GM12878 (cell line): Measurements from ENCODE around the gene TXNDC5. TPM values are rescaled to one million over a fixed set of nuclear protein-coding genes. Genes with fewer than 3 reads are reported as not detected.

Experiments
- ATAC-seq: fragments of 200-7000 bp; cut with Tn5 transposase; 3 replicates; pipeline ENCODE4 v1.9.1; 2020; ENCODE audit warnings: mild to moderate bottlenecking, moderate library complexity
- BruUV-seq: library from RNA; stranded (reverse); fragments of 400-500 nt; replicated peaks from 2 replicates; lab custom pipeline; 2021; lab: Mats Ljungman, UMichigan
- CTCF ChIA-PET: fragments of 300-600 bp; sonication (Branson Sonifier 250); formaldehyde crosslinking; extraction: SDS; loops from one replicate; lab custom pipeline; 2021; ENCODE audit warnings: inconsistent platforms; lab: Yijun Ruan, JAX
- POLR2A ChIA-PET: fragments of 350-600 bp; formaldehyde crosslinking; extraction: SDS; loops from one replicate; lab custom pipeline; 2021; ENCODE audit warnings: inconsistent platforms; lab: Charles Lee
- RAD21 ChIA-PET: fragments of 300-600 bp; sonication (Branson Sonifier 250); formaldehyde crosslinking; loops from one replicate; lab custom pipeline; 2023; ENCODE audit warnings: antibody characterized with exemption; ENCODE audit not compliant: unreplicated experiment; lab: Charles Lee
- SMC1A ChIA-PET: fragments of 300-600 bp; sonication (Branson Sonifier 250); formaldehyde crosslinking; loops from one replicate; lab custom pipeline; 2023; ENCODE audit not compliant: unreplicated experiment, uncharacterized antibody; lab: Charles Lee
- DNase-seq: peaks from one replicate; pipeline ENCODE4 v3.0.0-alpha.2; 2011; ENCODE audit warnings: low read depth, low spot score
- FAIRE-seq: peaks from 3 replicates; lab custom pipeline; 2011; peaks lifted over from hg19 to GRCh38; lab: Jason Lieb, UNC
- H2AFZ ChIP-seq: 2 replicates; pipeline ENCODE4 v1.6.0; 2011; ENCODE audit warnings: low read depth, low read length, control low read depth; ENCODE audit not compliant: control insufficient read depth
- H3K27ac ChIP-seq: 2 replicates; pipeline ENCODE4 v1.5.1; 2011; ENCODE audit warnings: control low read depth; ENCODE audit not compliant: control insufficient read depth, insufficient read depth
- H3K27me3 ChIP-seq, 2 experiments: replicated peaks in 1 of 2; 2 replicates each; pipeline versions ENCODE4 v1.6.0 to v1.6.1; 2011; ENCODE audit warnings: low read length in 1 of 2; ENCODE audit not compliant: control insufficient read depth in 2 of 2, insufficient read depth in 2 of 2
- H3K36me3 ChIP-seq, 2 experiments: 2 replicates each; pipeline ENCODE4 v1.5.1; 2011; ENCODE audit warnings: low read length in 1 of 2; ENCODE audit not compliant: control insufficient read depth in 2 of 2, insufficient read depth in 2 of 2
- H3K4me1 ChIP-seq: 2 replicates; pipeline ENCODE4 v1.6.1; 2011; ENCODE audit warnings: mild to moderate bottlenecking, low read length, moderate library complexity, mixed read lengths; ENCODE audit not compliant: control insufficient read depth, insufficient read depth
- H3K4me2 ChIP-seq: 2 replicates; pipeline ENCODE4 v1.6.0; 2011; ENCODE audit warnings: control low read depth; ENCODE audit not compliant: control insufficient read depth, insufficient read depth
- H3K4me3 ChIP-seq: fragments of 200-600 bp; sonication (generic); 2 replicates; pipeline ENCODE4 v1.5.1; 2016
- H3K79me2 ChIP-seq: 2 replicates; pipeline ENCODE4 v1.6.0; 2011; ENCODE audit warnings: low read length; ENCODE audit not compliant: control insufficient read depth, insufficient read depth
- H3K9ac ChIP-seq: 2 replicates; pipeline ENCODE4 v1.8.0; 2011; ENCODE audit warnings: low read length, control low read depth, mixed read lengths; ENCODE audit not compliant: control insufficient read depth, insufficient read depth
- H3K9me3 ChIP-seq: replicated peaks from 3 replicates; pipeline ENCODE4 v1.5.1; 2011; ENCODE audit warnings: mild to moderate bottlenecking, low read length; ENCODE audit not compliant: control insufficient read depth, insufficient read depth
- H4K20me1 ChIP-seq: 2 replicates; pipeline ENCODE4 v1.6.0; 2011; ENCODE audit not compliant: control insufficient read depth, insufficient read depth
- ASH2L ChIP-seq: fragments of 300-600, 200-600 bp; sonication (generic); IDR thresholded peaks from 2 replicates; pipeline ENCODE4 v1.6.1; 2017; ENCODE audit warnings: low read depth, mild to moderate bottlenecking, borderline replicate concordance
- ATF7 ChIP-seq: fragments of 450-650 bp; IDR thresholded peaks from 2 replicates; pipeline ENCODE4 v1.6.1; 2016; ENCODE audit warnings: low read depth, mild to moderate bottlenecking
- IKZF1 ChIP-seq: fragments of 450-650 bp; conservative IDR thresholded peaks from 2 replicates; pipeline ENCODE4 v1.6.1; 2017; ENCODE audit warnings: antibody characterized with exemption, mild to moderate bottlenecking
- KDM1A ChIP-seq: fragments of 200-600 bp; sonication (generic); IDR thresholded peaks from 2 replicates; pipeline ENCODE4 v1.6.1; 2016; ENCODE audit warnings: borderline replicate concordance
- KLF5 ChIP-seq: fragments of 450-650 bp; IDR thresholded peaks from 2 replicates; pipeline ENCODE4 v1.6.1; 2014; ENCODE audit warnings: mild to moderate bottlenecking; ENCODE audit not compliant: partially characterized antibody
- MTA3 ChIP-seq: IDR thresholded peaks from 2 replicates; pipeline ENCODE4 v1.6.1; 2012; ENCODE audit warnings: low read length, inconsistent platforms, borderline replicate concordance
- PBX3 ChIP-seq: IDR thresholded peaks from 2 replicates; pipeline ENCODE4 v1.6.1; 2011; ENCODE audit warnings: mild to moderate bottlenecking, low read depth, low read length, moderate library complexity; ENCODE audit not compliant: insufficient replicate concordance
- RAD21 ChIP-seq: IDR thresholded peaks from 2 replicates; pipeline ENCODE4 v1.6.1; 2011; ENCODE audit warnings: mild to moderate bottlenecking, low read depth, low read length, moderate library complexity; ENCODE audit not compliant: insufficient read depth
- RAD51 ChIP-seq: fragments of 450-650 bp; IDR thresholded peaks from 2 replicates; pipeline ENCODE4 v1.6.1; 2016; ENCODE audit warnings: moderate library complexity, mild to moderate bottlenecking, inconsistent platforms
- RCOR1 ChIP-seq: conservative IDR thresholded peaks from 2 replicates; pipeline ENCODE4 v1.6.1; 2012; ENCODE audit warnings: low read depth, low read length, improper control_type of control experiment
- TBL1XR1 ChIP-seq: IDR thresholded peaks from 2 replicates; pipeline ENCODE4 v1.6.1; 2012; ENCODE audit warnings: low read depth, low read length, improper control_type of control experiment
- TCF3 ChIP-seq: IDR thresholded peaks from 2 replicates; pipeline ENCODE4 v1.6.1; 2012; ENCODE audit warnings: low read depth, mild to moderate bottlenecking, low read length, borderline replicate concordance; ENCODE audit not compliant: insufficient read depth
- WGBS: methylation state at CpG from one replicate; pipeline ENCODE4 v1.1.6; 2016; ENCODE audit warnings: low lambda C conversion rate; ENCODE audit not compliant: insufficient replicate concordance, insufficient coverage; ENCODE audit errors: missing lambda C conversion rate; 5-methylcytosine and 5-hydroxymethylcytosine counted together
- in situ Hi-C: fragments of 300-500 bp; cut with MboI; formaldehyde crosslinking; loops from 9 replicates; pipeline ENCODE4 v1.14.3; 2018; ENCODE audit warnings: mixed read lengths
- intact Hi-C: fragments of 100-400 bp; cut with micrococcal nuclease; formaldehyde crosslinking; loops from one replicate; pipeline ENCODE4 v1.14.2; 2022; ENCODE audit not compliant: unreplicated experiment
- polyA plus RNA-seq, 11 experiments: library from polyadenylated mRNA; depleted of rRNA in 4 of 11; unstranded in 6 of 11; stranded (reverse) in 5 of 11; fragments of >200 nt; fragmentation: Nextera tagmentation in 4 of 11; fragmentation: Illumina TruSeq in 1 of 11; extraction: Ambion mirVana in 4 of 11; extraction: Trizol in 1 of 11; gene quantifications; 1 replicate in 1 of 11; 2 replicates in 10 of 11; pipeline versions ENCODE4 v1.2.1 to v1.2.3, GENCODE V29; 2011 to 2016; ENCODE audit warnings: inconsistent platforms in 2 of 11, missing spikeins in 2 of 11, low read depth in 1 of 11
- total RNA-seq, 4 experiments: library from RNA; depleted of rRNA in 3 of 4; stranded (reverse); fragments of >200 nt in 3 of 4; fragmentation: Illumina TruSeq in 1 of 4; extraction: Trizol in 1 of 4; gene quantifications; 2 replicates each; pipeline versions ENCODE4 v1.2.1 to v1.2.3, GENCODE V29; 2013 to 2021
- TF ChIP-seq, protein P1 (sequence below): fragments of 450-650 bp; formaldehyde crosslinking; IDR thresholded peaks from 2 replicates; pipeline ENCODE4 v1.5.0; 2022; ENCODE audit warnings: mild to moderate bottlenecking, missing genetic modification characterization

TXNDC5 gene
- total and polyA plus RNA-seq, 10 of the 15 experiments (the other 5 are each of a cell fraction or from before 2014, with no cell fraction given): 7.2 to 181 (median 132) TPM

GRCh38 chr6:7848229-7848628 is 62.4 kb downstream of the TXNDC5 start:
- WGBS: 17% methylated on average over 4 of the region's 4 CpGs
- RAD21 ChIA-PET: no interaction called here
- Histone ChIP-seq H3K4me3 (no peak overlapping the region), H2AFZ (no peak overlapping the region), H3K27ac (no peak overlapping the region), H3K36me3 (no peaks in the 10 kb centered on the region), H3K4me2 (no peak overlapping the region), H3K27me3 (no peaks in the 10 kb centered on the region; a peak in 1 of 4 replicates), H3K9ac (no peak overlapping the region), H3K4me1 (no peaks in the 10 kb centered on the region), H4K20me1 (no peaks in the 10 kb centered on the region), H3K79me2 (no peaks in the 10 kb centered on the region), H3K9me3 (peaks cover 1% of the 10 kb centered on the region; the same call in 1 of the 3 replicates)
- BruUV-seq: no TSS peak
- DNase-seq: no peak
- ATAC-seq: no peak
- CTCF ChIA-PET: no interaction called here
- in situ Hi-C loops: no loop called here
- SMC1A ChIA-PET: no interaction called here
- no peak for FAIRE-seq
- intact Hi-C loops: no loop called here
- no peak for TF ChIP-seq TBL1XR1
- POLR2A ChIA-PET: no interaction called here

DNA sequence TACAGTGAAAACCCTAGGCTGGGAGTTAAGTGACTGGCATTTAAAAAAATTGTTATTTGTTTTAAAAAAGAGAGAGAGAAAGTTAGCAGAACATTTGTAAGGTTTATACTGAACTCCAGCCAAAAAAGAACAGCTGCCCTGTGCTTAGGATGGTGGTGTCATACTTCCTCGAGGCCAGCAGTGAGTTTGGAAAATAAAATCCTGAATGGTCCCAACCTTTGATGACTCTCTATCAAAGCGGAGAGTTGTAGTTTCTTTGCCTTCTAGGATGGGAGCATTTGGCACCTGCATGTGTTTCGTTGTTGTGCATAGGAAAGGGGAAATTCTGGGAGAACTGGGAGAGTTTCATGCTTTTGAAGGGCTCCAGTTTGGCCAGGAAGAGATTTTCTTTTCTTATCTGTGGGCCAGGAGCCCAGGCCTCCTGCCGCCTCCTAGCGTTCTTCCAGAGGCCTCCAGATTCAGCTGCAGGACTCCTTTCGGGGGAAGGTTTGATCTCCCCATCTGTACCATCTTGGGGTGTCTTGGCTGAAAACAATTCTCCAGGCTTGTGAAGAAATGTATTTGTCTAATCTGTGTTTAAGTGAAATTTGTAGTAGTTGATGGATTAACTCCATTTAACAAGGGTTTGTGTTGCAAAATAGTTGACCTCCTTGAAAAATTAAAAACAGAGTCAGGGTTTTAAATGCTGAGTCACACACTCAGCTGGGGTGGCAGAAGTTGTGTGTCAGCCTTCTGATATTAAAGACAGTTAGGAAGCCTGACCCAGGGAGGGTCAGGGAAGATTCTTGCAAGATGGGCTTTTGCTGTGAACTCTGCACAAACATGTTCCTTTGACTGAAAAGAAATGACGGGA is 63.4 kb downstream of the TXNDC5 start:
- RAD21 ChIA-PET: no interaction called here
- intact Hi-C loops (no loop called here), in situ Hi-C loops (no loop called here)
- Histone ChIP-seq H3K4me1 (no peaks in the 10 kb centered on the region), H3K36me3 (no peaks in the 10 kb centered on the region), H4K20me1 (no peaks in the 10 kb centered on the region), H3K9me3 (peaks cover 1% of the 10 kb centered on the region; the same call in 1 of the 3 replicates), H3K27me3 (no peaks in the 10 kb centered on the region; a peak in 1 of 4 replicates), H3K4me3 (no peak overlapping the region), H3K79me2 (no peaks in the 10 kb centered on the region), H3K4me2 (no peak overlapping the region), H3K27ac (no peak overlapping the region), H3K9ac (no peak overlapping the region), H2AFZ (no peak overlapping the region)
- SMC1A ChIA-PET: no interaction called here
- FAIRE-seq (no peak), ATAC-seq (no peak), DNase-seq (no peak)
- no TSS peak for BruUV-seq
- 48% methylated on average over 7 of the region's 7 CpGs for WGBS
- CTCF ChIA-PET: no interaction called here
- POLR2A ChIA-PET: no interaction called here
- TF ChIP-seq KLF5 (no peak), TCF3 (no peak), PBX3 (no peak), ASH2L (no peak), IKZF1 (no peak), ATF7 (no peak), RAD21 (no peak), RCOR1 (no peak), MTA3 (no peak), KDM1A (no peak), RAD51 (no peak)
- TF ChIP-seq, protein P1, sequence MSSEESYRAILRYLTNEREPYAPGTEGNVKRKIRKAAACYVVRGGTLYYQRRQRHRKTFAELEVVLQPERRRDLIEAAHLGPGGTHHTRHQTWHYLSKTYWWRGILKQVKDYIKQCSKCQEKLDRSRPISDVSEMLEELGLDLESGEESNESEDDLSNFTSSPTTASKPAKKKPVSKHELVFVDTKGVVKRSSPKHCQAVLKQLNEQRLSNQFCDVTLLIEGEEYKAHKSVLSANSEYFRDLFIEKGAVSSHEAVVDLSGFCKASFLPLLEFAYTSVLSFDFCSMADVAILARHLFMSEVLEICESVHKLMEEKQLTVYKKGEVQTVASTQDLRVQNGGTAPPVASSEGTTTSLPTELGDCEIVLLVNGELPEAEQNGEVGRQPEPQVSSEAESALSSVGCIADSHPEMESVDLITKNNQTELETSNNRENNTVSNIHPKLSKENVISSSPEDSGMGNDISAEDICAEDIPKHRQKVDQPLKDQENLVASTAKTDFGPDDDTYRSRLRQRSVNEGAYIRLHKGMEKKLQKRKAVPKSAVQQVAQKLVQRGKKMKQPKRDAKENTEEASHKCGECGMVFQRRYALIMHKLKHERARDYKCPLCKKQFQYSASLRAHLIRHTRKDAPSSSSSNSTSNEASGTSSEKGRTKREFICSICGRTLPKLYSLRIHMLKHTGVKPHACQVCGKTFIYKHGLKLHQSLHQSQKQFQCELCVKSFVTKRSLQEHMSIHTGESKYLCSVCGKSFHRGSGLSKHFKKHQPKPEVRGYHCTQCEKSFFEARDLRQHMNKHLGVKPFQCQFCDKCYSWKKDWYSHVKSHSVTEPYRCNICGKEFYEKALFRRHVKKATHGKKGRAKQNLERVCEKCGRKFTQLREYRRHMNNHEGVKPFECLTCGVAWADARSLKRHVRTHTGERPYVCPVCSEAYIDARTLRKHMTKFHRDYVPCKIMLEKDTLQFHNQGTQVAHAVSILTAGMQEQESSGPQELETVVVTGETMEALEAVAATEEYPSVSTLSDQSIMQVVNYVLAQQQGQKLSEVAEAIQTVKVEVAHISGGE: no peak
